Spleen (tissue), 11 donors: Measurements from ENCODE around the gene BBC3. TPM values are rescaled to one million over a fixed set of nuclear protein-coding genes. Genes with fewer than 3 reads are reported as not detected.

Experiments
- DNase-seq: peaks from one replicate; pipeline ENCODE4 v3.0.0-alpha.2; 2020
- H3K27ac ChIP-seq, 8 donors: fragments of 200-600 bp; sonication (generic) in 7 of 8; 1 replicate in 4 of 8; 2 replicates in 4 of 8; pipeline versions ENCODE4 v1.5.0 to v1.8.0; 2016 to 2021; ENCODE audit warnings: inconsistent platforms in 4 of 8, mild to moderate bottlenecking in 4 of 8, moderate library complexity in 1 of 8
- H3K27me3 ChIP-seq, 7 donors: fragments of 200-600 bp; sonication (generic) in 6 of 7; replicated peaks in 1 of 7; 1 replicate in 4 of 7; 2 replicates in 3 of 7; pipeline versions ENCODE4 v1.5.0 to v1.8.0; 2016 to 2021; ENCODE audit warnings: inconsistent platforms in 3 of 7, mild to moderate bottlenecking in 1 of 7
- H3K36me3 ChIP-seq, 6 donors: fragments of 200-600 bp; sonication (generic) in 5 of 6; 1 replicate in 4 of 6; 2 replicates in 2 of 6; pipeline versions ENCODE4 v1.5.0 to v1.8.0; 2016 to 2021; ENCODE audit warnings: inconsistent platforms in 2 of 6
- H3K4me1 ChIP-seq, 6 donors: fragments of 200-600 bp; sonication (generic) in 5 of 6; 1 replicate in 3 of 6; 2 replicates in 3 of 6; pipeline versions ENCODE4 v1.5.0 to v1.8.0; 2016 to 2021; ENCODE audit warnings: inconsistent platforms in 3 of 6
- H3K4me3 ChIP-seq, 8 donors: fragments of 200-600 bp; sonication (generic) in 7 of 8; 1 replicate in 4 of 8; 2 replicates in 4 of 8; pipeline versions ENCODE4 v1.5.0 to v1.8.0; 2016 to 2021; ENCODE audit warnings: inconsistent platforms in 4 of 8, mild to moderate bottlenecking in 4 of 8, moderate library complexity in 2 of 8
- H3K9me3 ChIP-seq, 8 donors: fragments of 200-600 bp; sonication (generic) in 7 of 8; 1 replicate in 4 of 8; 2 replicates in 4 of 8; pipeline versions ENCODE4 v1.5.0 to v1.8.0; 2016 to 2021; ENCODE audit warnings: inconsistent platforms in 4 of 8
- CTCF ChIP-seq, 11 experiments: fragments of 200-600 bp in 7 of 11; fragments of 450-650 bp in 4 of 11; sonication (generic) in 4 of 11; IDR thresholded peaks in 8 of 11; conservative IDR thresholded peaks in 3 of 11; 1 replicate in 7 of 11; 2 replicates in 4 of 11; pipeline versions ENCODE4 v1.4.0 to v1.8.0; 2016 to 2021; ENCODE audit warnings: antibody characterized with exemption in 11 of 11, inconsistent platforms in 4 of 11, mild to moderate bottlenecking in 1 of 11
- POLR2A ChIP-seq, 3 donors: fragments of 450-650 bp; IDR thresholded peaks; one replicate each; pipeline ENCODE4 v1.5.1; 2017; ENCODE audit warnings: antibody characterized with exemption in 3 of 3, mild to moderate bottlenecking in 1 of 3
- POLR2AphosphoS5 ChIP-seq, 3 donors: sonication (generic); formaldehyde crosslinking; IDR thresholded peaks; one replicate each; pipeline ENCODE4 v1.5.1; 2017; ENCODE audit warnings: antibody characterized with exemption in 3 of 3
- WGBS, 5 donors: extraction: QIAGEN DNeasy Blood & Tissue Kit in 3 of 5; methylation state at CpG; one replicate each; pipeline versions ENCODE4 v1.1.5 to v1.1.7; 2013 to 2018; 5-methylcytosine and 5-hydroxymethylcytosine counted together
- intact Hi-C: fragments of 100-400 bp; cut with DNase I; formaldehyde crosslinking; loops from one replicate; pipeline ENCODE4 v1.15.0; 2023; ENCODE audit warnings: low total_unique reads
- polyA plus RNA-seq, 3 donors: library from polyadenylated mRNA; stranded (reverse); fragments of 200-250 nt; gene quantifications; one replicate each; pipeline ENCODE4 v1.2.1, GENCODE V29; 2013
- total RNA-seq, 7 donors: library from RNA; depleted of rRNA in 3 of 7; stranded (reverse); fragments of >200 nt in 3 of 7; fragmentation: NEBNext Ultra II Directional in 4 of 7; extraction: Animal tissue kit (Norgen Biotek cat#: 25700) in 4 of 7; gene quantifications; one replicate each; pipeline versions ENCODE4 v1.1.0 to v1.2.1, GENCODE V29; 2016 to 2021
- donor health status: healthy with polysubstance abuse.
- donor health status: DM: no; HTN: no; CAD: no; lungs with moderate emphysema.
- donor health status: DM: no; HTN: no; CAD: no.
- donor health status: Bipolar disorder and iron deficiency.
- donor health status: healthy.
- donor health status: DM: no; HTN: no; CAD: no.
- donor health status: DM: yes; HTN: yes; CAD: no.

The BBC3 gene
- total and polyA plus RNA-seq, 10 donors: 6.3 to 17.0 (median 11.0) TPM

DNA sequence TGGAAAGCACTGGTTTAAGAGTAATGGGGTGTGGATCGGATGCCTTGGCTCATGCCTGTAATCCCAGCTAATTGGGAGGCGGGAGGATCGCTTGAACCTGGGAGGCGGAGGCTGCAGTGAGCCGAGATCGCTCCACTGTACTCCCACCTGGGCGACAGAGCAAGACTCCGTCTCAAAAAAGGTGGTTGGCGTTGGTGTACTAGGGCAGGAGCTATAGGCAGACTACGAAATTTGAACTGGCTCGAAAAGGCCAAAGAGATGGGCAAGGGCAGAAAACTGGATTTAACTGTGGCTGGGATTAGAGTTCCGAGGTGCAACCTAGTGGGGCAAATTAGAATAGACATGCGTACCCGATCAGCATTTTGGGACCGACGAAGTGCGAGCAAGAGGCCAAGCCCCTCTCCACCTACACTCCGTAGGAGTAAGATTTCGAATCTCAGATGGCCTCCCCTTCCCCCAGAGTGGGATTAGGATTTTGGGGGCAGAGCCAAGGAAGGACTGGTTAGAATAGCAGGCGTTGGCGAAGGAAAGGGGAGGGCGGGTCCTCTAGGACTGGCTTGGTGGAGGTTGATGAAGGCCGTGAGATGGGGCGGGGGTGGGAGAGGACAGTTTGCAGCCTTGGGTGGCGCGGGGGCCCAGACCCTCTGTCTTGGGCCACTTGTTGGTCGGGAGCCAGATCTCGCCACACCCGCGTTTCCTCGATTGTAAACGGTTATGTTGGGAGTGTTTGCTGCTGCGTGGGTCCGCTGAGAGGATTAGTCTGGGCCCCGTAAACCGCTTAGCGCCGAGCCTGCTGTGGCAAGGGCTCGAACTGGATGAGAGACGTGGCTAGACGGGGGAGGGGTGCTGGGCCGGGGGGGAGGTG, 41.7 kb upstream of the BBC3 start:
- no peak for TF ChIP-seq POLR2A (IDR thresholded peaks at IDR 0.05)
- TF ChIP-seq CTCF (IDR thresholded peaks at IDR 0.05 in 8 of 11, conservative IDR thresholded peaks at IDR 0.05 in 3 of 11): peak in 1 of 11 experiments; percentile 10
- WGBS, 5 donors: 35 to 41% (median 38%) methylated on average over 37 to 42 of the region's 42 CpGs
- intact Hi-C loops: no loop called here

GRCh38 chr19:47271949-47272348, 41.0 kb upstream of the BBC3 start:
- DNase-seq: peak; percentile 80
- H3K4me3 ChIP-seq: no peak overlapping the region
- WGBS, 5 donors: 57 to 76% (median 72%) methylated on average over 6 of the region's 6 CpGs
- TF ChIP-seq CTCF (IDR thresholded peaks at IDR 0.05 in 8 of 11, conservative IDR thresholded peaks at IDR 0.05 in 3 of 11): no peak
- no peak for TF ChIP-seq POLR2A (IDR thresholded peaks at IDR 0.05)
- TF ChIP-seq POLR2AphosphoS5 (IDR thresholded peaks at IDR 0.05): no peak
- H3K9me3 ChIP-seq: no peaks in the 10 kb centered on the region
- no peaks in the 10 kb centered on the region for H3K27me3 ChIP-seq
- peak overlapping the region in 3 of 8 donors; percentile 98 to 99 (median 99) for H3K27ac ChIP-seq
- intact Hi-C loops: no loop called here
- peaks cover 8 to 66% (median 37%) of the 10 kb centered on the region in 6 donors for H3K4me1 ChIP-seq
- peaks cover 0 to 53% (median 36%) of the 10 kb centered on the region in 6 donors for H3K36me3 ChIP-seq

More for the DNA sequence above, 41.7 kb upstream of the BBC3 start:
- H3K36me3 ChIP-seq: peaks cover 0 to 45% (median 29%) of the 10 kb centered on the region in 6 donors
- peaks cover 8 to 59% (median 37%) of the 10 kb centered on the region in 6 donors for H3K4me1 ChIP-seq
- no peaks in the 10 kb centered on the region for H3K9me3 ChIP-seq
- peak overlapping the region; percentile 87 to 99 (median 98) for H3K27ac ChIP-seq
- H3K4me3 ChIP-seq: peak overlapping the region; percentile 37 to 85 (median 68)
- H3K27me3 ChIP-seq: no peaks in the 10 kb centered on the region
- DNase-seq: no peak

GRCh38 chr19:47270408-47270807, 39.4 kb upstream of the BBC3 start:
- Histone ChIP-seq H3K4me1 (peaks cover 4 to 57% (median 26%) of the 10 kb centered on the region in 6 donors), H3K27me3 (no peaks in the 10 kb centered on the region), H3K27ac (no peak overlapping the region), H3K9me3 (no peaks in the 10 kb centered on the region), H3K36me3 (peaks cover 0 to 68% (median 50%) of the 10 kb centered on the region in 6 donors), H3K4me3 (no peak overlapping the region)
- DNase-seq: peak; percentile 76
- intact Hi-C loops: no loop called here
- WGBS, 5 donors: 91 to 96% (median 95%) methylated on average over 9 to 10 of the region's 10 CpGs
- TF ChIP-seq CTCF (IDR thresholded peaks at IDR 0.05 in 8 of 11, conservative IDR thresholded peaks at IDR 0.05 in 3 of 11): no peak
- TF ChIP-seq POLR2AphosphoS5 (IDR thresholded peaks at IDR 0.05): peak in 1 of 3 donors; percentile 17

GRCh38 chr19:47269596-47269995, 38.6 kb upstream of the BBC3 start:
- Histone ChIP-seq H3K4me1 (peaks cover 0 to 51% (median 20%) of the 10 kb centered on the region in 6 donors), H3K9me3 (no peaks in the 10 kb centered on the region), H3K27ac (no peak overlapping the region), H3K27me3 (no peaks in the 10 kb centered on the region), H3K4me3 (no peak overlapping the region), H3K36me3 (peaks cover 0 to 76% (median 58%) of the 10 kb centered on the region in 6 donors)
- intact Hi-C loops: no loop called here
- DNase-seq: no peak
- TF ChIP-seq POLR2AphosphoS5 (IDR thresholded peaks at IDR 0.05): no peak
- whole genome bisulfite sequencing, 5 donors: 92 to 99% (median 96%) methylated on average over 7 of the region's 7 CpGs
